Measurements from ENCODE around the gene EDC3. TPM values are rescaled to one million over a fixed set of nuclear protein-coding genes. Genes with fewer than 3 reads are reported as not detected.
A peak's percentile ranks its signal among the peaks of the same experiment; 100 is the strongest.

The EDC3 gene
- total RNA-seq, 1 experiment from 2014 or later: 45.1 TPM

- RAD21 ChIA-PET (ENCODE audit: low non-redundant PET in 1 of 2, low total read pairs in 2 of 2, uncharacterized antibody in 2 of 2, unreplicated experiment in 2 of 2): interaction anchor here in 1 of 2 experiments (0.9 kb wide), 1 partner anchor 46 kb away, joined by 4 read pairs; no protein-coding TSS in a partner anchor
- no peaks in the 10 kb centered on the region for H3K27me3 ChIP-seq (ENCODE audit: insufficient read depth, low read length)
- no peaks in the 10 kb centered on the region for H3K36me3 ChIP-seq (ENCODE audit: control insufficient read depth in 1 of 2, insufficient read depth in 2 of 2, low read length in 2 of 2)
- ATAC-seq (no peak), DNase-seq (ENCODE audit: low read depth, low spot score) (no peak)
- TF ChIP-seq FOSL1 (IDR thresholded peaks at IDR 0.05; ENCODE audit: low read depth): no peak
- no peak for TF ChIP-seq TCF7L2 (IDR thresholded peaks at IDR 0.05; ENCODE audit: borderline replicate concordance, extremely low read depth, insufficient read depth, insufficient read length)
- no peak for TF ChIP-seq SRF (IDR thresholded peaks at IDR 0.05; ENCODE audit: low read depth)
- TF ChIP-seq CBX3 (IDR thresholded peaks at IDR 0.05; ENCODE audit: low read depth): no peak
- no peak for TF ChIP-seq EZH2phosphoT487 (IDR thresholded peaks at IDR 0.05; ENCODE audit: borderline replicate concordance)
- no peak for TF ChIP-seq EZH2 (IDR thresholded peaks at IDR 0.05)
- H3K79me2 ChIP-seq (ENCODE audit: insufficient read depth, low read length): no peaks in the 10 kb centered on the region
- BruUV-seq (replicated peaks): no TSS peak
- peak overlapping the region; percentile 100 for H3K4me2 ChIP-seq (ENCODE audit: low read length)
- intact Hi-C loops (cut with micrococcal nuclease): no loop called here
- peak overlapping the region; percentile 3; the same call in 1 of the 2 replicates for H3K27ac ChIP-seq (ENCODE audit: low read depth, low read length)
- no peaks in the 10 kb centered on the region for H3K9me3 ChIP-seq (ENCODE audit: control insufficient read depth in 1 of 2, insufficient read depth in 1 of 2, low read depth in 1 of 2, low read length in 2 of 2)
- peak overlapping the region; percentile 48 for H2AFZ ChIP-seq (ENCODE audit: low read depth, low read length, poor library complexity, severe bottlenecking)
- peak overlapping the region; percentile 21 for H3K9ac ChIP-seq (ENCODE audit: low read length)
- peaks cover 22 to 39% of the 10 kb centered on the region in 2 experiments for H3K4me1 ChIP-seq (ENCODE audit: control insufficient read depth in 1 of 2, insufficient read depth in 2 of 2, low read length in 2 of 2)
- POLR2A ChIA-PET: interaction anchor here (2.5 kb wide), 1 partner anchor 37 kb away, joined by 10 read pairs; no protein-coding TSS in a partner anchor
- H3K9me2 ChIP-seq (ENCODE audit: insufficient read depth): no peaks in the 10 kb centered on the region
- CTCF ChIA-PET: interaction anchor here (0.6 kb wide), 1 partner anchor 102 kb away, joined by 4 read pairs; no protein-coding TSS in a partner anchor
- no peaks in the 10 kb centered on the region for H4K20me1 ChIP-seq (ENCODE audit: insufficient read depth)
- no peak overlapping the region for H3K4me3 ChIP-seq (replicated peaks in 1 of 2; ENCODE audit: low read depth in 1 of 2, low read length in 2 of 2)
Measured at GRCh38 chr15:74723187-74723586, 27.4 kb upstream of the EDC3 start.

DNA sequence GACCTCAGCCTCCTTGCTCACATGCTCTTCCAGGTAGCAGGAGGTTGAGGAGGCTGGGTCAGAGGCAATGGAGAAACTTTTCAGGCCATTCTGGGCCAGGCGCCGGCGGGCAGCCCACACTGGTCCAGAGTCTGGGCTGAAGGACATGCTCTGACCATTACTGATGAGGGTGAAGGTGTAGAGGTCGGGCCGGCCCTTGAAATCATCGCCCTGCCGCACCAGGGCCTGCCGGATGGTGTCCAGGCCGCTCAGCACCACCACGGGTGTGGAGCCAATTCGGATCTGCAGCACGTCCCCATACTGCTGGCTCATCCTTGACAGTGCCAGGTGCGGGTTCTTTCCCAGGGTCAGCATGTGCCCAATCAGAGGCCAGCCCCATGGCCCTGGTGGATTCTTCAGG is 26.8 kb upstream of the EDC3 start:
- H3K9me2 ChIP-seq (ENCODE audit: insufficient read depth): no peaks in the 10 kb centered on the region
- H4K20me1 ChIP-seq (ENCODE audit: insufficient read depth): no peaks in the 10 kb centered on the region
- POLR2A ChIA-PET: no interaction called here
- H3K36me3 ChIP-seq (ENCODE audit: control insufficient read depth in 1 of 2, insufficient read depth in 2 of 2, low read length in 2 of 2): no peaks in the 10 kb centered on the region
- CTCF ChIA-PET: no interaction called here
- no peak overlapping the region for H3K9ac ChIP-seq (ENCODE audit: low read length)
- H3K27ac ChIP-seq (ENCODE audit: low read depth, low read length): no peak overlapping the region
- intact Hi-C loops (cut with micrococcal nuclease): no loop called here
- TF ChIP-seq FOSL1 (IDR thresholded peaks at IDR 0.05; ENCODE audit: low read depth) (no peak), EZH2phosphoT487 (IDR thresholded peaks at IDR 0.05; ENCODE audit: borderline replicate concordance) (no peak), SP1 (IDR thresholded peaks at IDR 0.05; ENCODE audit: low read depth) (no peak), ZFX (IDR thresholded peaks at IDR 0.05) (no peak), POLR2A (IDR thresholded peaks at IDR 0.05; ENCODE audit: borderline replicate concordance, extremely low read depth, insufficient read depth, insufficient read length) (no peak), EGR1 (IDR thresholded peaks at IDR 0.05; ENCODE audit: low read depth) (no peak), YY1 (IDR thresholded peaks at IDR 0.05; ENCODE audit: extremely low read depth, insufficient replicate concordance, low read depth, low read length) (no peak), ZNF274 (IDR thresholded peaks at IDR 0.05; ENCODE audit: low read depth, low read length) (no peak), CBX3 (IDR thresholded peaks at IDR 0.05; ENCODE audit: low read depth) (no peak), ATF3 (IDR thresholded peaks at IDR 0.05) (no peak), TCF7L2 (IDR thresholded peaks at IDR 0.05; ENCODE audit: borderline replicate concordance, extremely low read depth, insufficient read depth, insufficient read length) (no peak), JUND (IDR thresholded peaks at IDR 0.05) (no peak)
- TF ChIP-seq, protein P1, sequence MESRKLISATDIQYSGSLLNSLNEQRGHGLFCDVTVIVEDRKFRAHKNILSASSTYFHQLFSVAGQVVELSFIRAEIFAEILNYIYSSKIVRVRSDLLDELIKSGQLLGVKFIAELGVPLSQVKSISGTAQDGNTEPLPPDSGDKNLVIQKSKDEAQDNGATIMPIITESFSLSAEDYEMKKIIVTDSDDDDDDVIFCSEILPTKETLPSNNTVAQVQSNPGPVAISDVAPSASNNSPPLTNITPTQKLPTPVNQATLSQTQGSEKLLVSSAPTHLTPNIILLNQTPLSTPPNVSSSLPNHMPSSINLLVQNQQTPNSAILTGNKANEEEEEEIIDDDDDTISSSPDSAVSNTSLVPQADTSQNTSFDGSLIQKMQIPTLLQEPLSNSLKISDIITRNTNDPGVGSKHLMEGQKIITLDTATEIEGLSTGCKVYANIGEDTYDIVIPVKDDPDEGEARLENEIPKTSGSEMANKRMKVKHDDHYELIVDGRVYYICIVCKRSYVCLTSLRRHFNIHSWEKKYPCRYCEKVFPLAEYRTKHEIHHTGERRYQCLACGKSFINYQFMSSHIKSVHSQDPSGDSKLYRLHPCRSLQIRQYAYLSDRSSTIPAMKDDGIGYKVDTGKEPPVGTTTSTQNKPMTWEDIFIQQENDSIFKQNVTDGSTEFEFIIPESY (IDR thresholded peaks at IDR 0.05; ENCODE audit: extremely low read depth, insufficient replicate concordance, low read length): no peak
- no TSS peak for BruUV-seq (replicated peaks)
- no peak overlapping the region for H3K4me2 ChIP-seq (ENCODE audit: low read length)
- no peak overlapping the region for H2AFZ ChIP-seq (ENCODE audit: low read depth, low read length, poor library complexity, severe bottlenecking)
- ATAC-seq: no peak
- no peak overlapping the region for H3K4me3 ChIP-seq (replicated peaks in 1 of 2; ENCODE audit: low read depth in 1 of 2, low read length in 2 of 2)
- H3K4me1 ChIP-seq (ENCODE audit: control insufficient read depth in 1 of 2, insufficient read depth in 2 of 2, low read length in 2 of 2): peaks cover 22 to 36% of the 10 kb centered on the region in 2 experiments
- DNase-seq (ENCODE audit: low read depth, low spot score): no peak
- H3K27me3 ChIP-seq (ENCODE audit: insufficient read depth, low read length): no peaks in the 10 kb centered on the region
- no peaks in the 10 kb centered on the region for H3K9me3 ChIP-seq (ENCODE audit: control insufficient read depth in 1 of 2, insufficient read depth in 1 of 2, low read depth in 1 of 2, low read length in 2 of 2)
- RAD21 ChIA-PET (ENCODE audit: low non-redundant PET in 1 of 2, low total read pairs in 2 of 2, uncharacterized antibody in 2 of 2, unreplicated experiment in 2 of 2): no interaction called here
- H3K79me2 ChIP-seq (ENCODE audit: insufficient read depth, low read length): no peaks in the 10 kb centered on the region
